GM21360 (cell line): ENCODE results near the gene MAGEB3.

Source experiments
- ATAC-seq: cut with Tn5 transposase; IDR thresholded peaks from one replicate; pipeline ENCODE4 v1.9.1; 2021; ENCODE audit warnings: mild to moderate bottlenecking, moderate library complexity; ENCODE audit not compliant: unreplicated experiment

Gene MAGEB3

DNA sequence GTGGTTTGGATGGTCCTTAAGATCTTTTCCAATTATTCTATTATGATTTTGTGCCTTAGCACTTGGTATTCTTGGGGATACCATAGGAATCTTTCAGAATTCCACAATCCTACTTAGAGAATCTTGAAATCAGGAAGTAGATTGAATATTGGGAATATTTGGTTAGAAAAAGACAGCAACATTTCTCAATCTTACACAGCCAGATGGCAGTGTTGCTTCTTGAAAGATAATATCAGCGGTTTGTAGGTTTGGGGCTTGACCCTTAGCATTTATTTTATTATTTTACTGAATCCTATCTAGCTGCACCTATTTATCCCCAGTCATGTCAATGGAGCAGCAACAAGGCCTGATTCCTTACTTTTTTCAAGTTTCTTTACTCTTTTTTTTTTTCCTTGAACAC, 45.0 kb downstream of the MAGEB3 start:
- ATAC-seq, result no peak

DNA sequence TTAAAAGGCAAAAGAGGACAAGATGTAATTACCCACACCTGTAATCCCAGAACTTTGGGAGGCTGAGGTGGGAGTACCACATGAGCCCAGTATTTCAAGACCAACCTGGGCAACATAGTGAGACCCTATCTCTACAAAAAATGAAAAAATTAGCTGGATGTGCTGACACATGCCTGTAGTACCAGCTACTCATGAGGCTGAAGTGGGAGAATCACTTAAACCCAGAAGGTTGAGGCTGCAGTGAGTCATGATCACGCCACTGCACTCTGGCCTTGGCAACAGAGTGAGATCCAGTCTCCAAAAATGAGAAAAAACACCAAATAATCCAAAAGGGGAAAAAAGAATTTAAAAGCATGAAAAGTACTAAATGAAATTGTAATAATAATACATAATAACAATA, 47.9 kb downstream of the MAGEB3 start:
- ATAC-seq, result no peak

DNA sequence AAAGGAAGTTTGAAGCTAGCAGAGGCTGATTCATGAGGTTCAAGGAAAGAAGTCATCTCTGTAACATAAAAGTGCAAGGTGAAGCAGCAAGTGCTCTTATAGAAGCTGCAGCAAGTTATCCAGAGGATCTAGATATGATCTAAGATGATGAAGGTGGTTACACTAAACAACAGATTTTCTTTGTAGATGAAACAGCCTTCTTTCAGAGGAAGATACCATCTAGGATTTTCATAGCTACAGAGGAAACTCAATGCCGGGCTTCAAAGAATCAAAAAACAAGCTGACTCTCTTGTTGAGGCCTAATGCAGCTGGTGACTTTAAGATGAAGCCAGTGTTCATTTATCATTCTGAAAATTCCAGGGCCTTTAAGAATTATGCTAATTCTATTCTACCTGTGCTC, 50.0 kb downstream of the MAGEB3 start:
- no peak for ATAC-seq

DNA sequence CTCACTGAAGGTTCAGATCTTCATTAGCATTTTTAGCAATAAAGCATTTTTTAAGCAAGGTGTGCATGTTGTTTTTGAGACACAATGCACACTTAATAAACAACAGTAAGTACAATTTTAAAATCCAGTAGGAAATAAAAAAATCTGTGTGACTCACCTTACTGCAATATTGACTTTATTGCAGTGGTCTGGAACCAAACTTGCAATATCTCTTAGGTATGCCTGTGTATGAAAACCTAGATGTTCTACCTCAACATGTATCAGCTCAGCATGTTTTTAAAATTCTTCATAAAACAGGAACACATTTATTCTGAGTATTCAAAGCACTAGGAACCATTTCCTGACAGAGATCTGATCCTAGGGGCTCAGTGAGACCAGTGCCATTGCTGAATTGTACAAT, 52.1 kb downstream of the MAGEB3 start:
- no peak for ATAC-seq

DNA sequence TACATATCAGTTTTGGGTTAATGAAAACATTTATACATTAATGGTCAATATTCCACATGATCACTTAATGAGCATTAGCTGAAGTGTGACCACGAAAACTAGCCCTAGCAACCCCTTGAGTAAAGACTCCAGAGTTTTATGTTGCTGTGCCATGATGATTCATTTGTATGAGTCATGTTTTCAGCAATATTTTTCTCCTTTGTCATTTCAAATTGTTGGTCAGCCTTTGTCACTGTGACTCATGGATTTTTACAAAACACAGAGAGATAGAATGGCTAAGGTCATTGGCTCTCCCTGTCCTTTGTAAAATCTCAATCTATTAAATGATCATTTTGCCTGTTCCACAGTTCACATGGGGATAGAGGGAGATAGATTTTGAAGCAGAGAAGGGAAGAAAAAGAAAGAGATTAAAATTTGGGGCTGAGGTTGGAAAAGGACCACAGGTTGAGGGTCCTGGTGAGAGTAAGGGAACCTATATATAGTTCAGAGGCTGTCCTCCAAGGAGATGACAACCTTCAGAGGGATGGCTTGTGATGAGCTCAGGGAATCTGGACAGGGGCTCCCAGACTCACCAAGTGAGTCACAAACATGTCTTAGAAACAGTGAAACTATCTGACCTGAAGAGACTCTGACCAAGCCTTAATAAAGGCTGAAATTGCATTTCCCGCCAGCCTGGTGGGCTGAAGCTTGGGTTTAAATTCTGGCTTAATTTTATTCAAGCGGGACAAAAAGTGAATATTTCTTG, 53.2 kb downstream of the MAGEB3 start:
- ATAC-seq, result no peak
